Stimulated activated CD4-positive, alpha-beta T cell treated with anti-CD3 and anti-CD28 coated beads, Interleukin-4, amount 100 ng/mL, for 48 hours (primary cell): ENCODE measurements around the gene RAD51B.
"Not testable (repeated sequence)": the region's sequence is repeated elsewhere in the genome, so short reads cannot be mapped to it uniquely, and the experiment has no call there.

Experiments
- DNase-seq, 2 donors: peaks; one replicate each; pipeline ENCODE4 v3.0.0-alpha.2; 2020; ENCODE audit warnings: low read depth in 2 of 2

Gene RAD51B

DNA sequence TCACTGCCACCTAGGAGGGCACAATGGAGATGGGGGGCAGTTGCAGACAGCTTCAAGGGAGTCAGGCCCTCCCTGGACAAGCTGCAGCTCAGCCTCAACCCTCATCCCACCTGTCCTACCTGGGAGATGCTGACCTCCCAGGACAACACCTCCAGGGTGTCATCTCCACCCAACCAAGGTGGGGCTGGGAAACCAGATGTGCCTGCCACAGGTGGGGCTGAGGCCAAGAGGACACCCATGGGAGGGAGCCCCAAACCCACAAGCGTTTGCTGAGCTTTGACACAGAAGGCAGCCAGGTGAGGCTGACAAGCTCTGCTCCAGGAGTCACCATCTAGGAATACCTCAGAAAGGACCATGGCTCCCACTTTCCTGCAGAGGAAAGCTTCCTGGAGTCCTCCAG is 941.8 kb downstream of the RAD51B start:
- DNase-seq = no peak

DNA sequence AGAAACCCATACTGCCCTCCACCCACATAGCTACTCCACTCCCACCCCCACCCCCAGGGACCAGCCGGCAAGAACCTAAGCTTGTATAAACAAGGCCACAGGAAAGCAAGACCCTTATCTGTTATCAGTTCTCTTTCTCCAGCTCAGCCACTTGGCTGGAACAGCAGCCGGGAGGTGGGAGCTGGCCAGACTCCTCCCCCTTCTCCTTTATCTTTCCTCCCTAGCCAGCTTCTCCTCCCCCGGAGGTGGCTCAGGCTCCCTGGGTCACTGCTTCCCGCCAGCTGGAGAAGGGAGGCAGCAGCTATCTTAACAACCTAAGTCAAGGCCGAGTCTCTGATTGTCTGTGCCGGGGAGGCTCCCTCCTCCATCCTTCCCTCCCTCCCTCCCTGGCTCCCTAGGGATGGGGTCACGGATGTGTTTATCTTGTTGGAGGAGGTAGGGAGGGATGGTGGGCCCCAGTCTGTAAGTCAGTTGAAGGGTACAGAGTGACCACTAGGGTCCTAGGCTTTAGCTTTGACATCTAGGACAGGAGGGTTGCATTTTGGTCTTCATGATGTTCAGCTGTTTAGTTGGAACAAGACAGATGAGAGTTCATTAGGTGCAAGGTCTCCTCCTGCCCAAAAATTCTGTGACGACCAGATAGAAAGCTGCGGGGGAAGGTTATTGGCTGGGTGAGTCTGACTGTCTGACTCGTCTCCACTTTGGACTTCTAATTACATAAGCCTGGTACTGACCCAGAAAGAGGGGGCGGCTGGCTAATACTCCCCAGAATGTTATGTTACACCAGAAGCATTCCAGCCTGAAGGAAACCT is 943.6 kb downstream of the RAD51B start:
- no peak for DNase-seq

DNA sequence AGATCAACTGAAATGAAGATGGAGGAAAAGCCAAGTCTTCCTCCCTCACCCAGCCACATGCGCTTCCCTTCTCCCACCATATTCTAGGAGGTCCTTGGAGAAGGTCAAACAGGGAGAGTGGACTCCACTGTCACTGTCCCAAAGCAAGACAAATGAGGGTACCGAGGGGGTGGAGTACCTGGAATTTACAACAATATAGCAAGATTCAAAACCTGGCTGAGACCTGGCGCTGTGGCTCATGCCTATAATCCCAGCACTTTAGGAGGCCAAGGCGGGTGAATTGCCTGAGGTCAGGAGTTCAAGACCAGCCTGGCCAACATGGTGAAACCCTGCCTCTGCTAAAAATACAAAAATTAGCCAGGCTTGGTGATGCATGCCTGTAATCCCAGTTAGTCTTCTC is 944.3 kb downstream of the RAD51B start:
- not testable (repeated sequence) for DNase-seq

DNA sequence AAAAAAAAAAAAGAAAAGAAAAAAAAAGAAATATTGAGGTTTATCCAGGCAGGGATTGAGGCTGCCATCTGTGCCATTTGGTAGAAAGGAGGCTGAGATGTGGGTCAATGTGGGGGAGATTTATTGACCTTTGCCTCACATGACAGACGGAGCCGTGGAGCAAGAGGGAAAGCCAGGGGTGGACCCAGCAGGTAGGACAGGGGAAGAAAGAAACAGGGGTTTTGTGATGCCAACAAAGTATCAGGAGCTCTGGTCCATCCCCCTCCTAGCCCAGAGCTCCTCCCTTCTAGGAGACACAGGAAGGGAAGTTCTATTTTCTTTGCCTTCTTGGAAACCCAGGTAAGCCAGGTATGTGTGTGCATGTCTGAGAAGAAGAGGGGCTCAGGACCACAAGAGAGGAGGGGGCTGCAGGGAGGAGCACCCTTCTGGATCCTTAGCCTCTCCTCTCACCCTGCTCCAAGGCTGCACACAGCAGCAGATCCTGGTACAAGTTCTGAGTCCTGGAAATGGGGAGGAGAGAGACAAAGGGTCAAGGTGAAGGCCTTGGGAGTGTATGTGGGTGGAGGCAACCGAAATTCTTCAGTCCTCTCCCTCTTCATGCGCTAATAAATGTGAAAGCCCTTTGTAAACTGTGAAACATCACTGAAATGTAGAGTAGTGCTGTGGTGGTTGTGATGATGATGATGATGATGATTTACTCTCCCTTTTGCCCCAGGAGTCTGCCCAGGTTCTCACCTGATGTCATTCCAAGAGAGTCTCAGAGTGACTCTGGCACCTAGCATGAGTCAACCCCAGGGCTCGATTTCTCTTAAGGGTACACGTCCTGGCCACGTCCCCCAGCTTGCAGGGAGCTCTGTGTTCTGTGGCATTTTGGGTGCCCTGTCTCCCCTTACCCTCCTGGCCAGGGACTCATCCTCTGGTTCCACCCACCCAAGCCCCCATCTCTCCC is 947.0 kb downstream of the RAD51B start:
- DNase-seq = no peak

DNA sequence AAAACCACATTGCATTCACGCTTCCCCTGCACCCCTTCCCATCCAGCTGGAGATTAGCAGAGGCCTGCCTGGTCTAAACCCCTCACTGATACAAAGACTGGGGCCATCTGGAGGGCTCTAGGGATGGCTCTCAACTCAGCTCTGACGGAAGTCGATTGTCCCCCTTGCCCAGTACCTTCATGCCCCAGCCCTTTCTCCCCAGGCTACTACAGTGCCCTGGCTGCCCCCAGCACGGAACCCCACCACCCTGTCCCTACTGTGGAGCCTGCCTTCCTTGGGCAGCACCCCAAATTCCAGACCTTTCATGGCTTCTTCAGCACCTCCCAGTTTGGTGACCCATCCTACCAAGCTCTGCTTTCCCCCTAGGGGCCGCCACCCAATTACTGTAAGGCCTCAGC is 947.7 kb downstream of the RAD51B start:
- no peak for DNase-seq

DNA sequence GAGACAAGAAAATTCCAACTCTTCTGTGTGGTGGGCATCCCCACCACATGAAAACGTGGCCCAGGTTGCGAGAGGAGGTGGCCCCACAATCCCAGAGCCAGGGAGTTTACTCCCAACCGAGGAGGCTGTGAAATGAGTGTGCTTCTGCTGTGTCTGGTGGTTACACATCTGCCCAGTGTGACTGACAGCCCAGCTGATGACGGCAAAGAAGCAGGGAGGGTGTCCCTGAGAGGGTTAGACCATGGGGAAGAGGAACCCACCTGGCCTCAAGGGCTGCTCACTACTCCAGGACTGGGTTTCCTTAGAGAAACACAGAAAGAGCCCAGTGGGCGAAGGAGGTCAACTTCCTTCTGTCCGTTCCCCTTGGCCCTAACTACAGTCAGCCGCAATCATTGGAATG is 948.7 kb downstream of the RAD51B start:
- DNase-seq = no peak

DNA sequence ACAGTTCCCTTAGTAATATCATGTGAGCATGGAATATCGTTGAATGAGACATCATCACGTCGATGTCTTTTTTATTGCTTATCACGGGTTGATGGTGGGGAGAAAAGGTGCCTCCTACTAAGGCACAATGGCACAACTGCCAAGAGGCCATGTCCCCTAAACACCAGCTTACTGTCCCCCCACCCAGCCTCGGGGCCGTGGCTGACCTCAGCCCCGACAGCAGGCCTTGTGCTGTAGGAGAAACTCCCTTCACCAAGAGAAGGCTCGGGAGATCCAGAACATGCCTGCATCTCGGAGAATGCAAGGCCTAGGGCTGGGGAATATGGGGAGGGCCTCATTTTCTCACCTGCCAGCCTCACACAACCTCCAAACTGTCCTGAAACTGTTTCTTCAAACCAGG is 950.5 kb downstream of the RAD51B start:
- no peak for DNase-seq

DNA sequence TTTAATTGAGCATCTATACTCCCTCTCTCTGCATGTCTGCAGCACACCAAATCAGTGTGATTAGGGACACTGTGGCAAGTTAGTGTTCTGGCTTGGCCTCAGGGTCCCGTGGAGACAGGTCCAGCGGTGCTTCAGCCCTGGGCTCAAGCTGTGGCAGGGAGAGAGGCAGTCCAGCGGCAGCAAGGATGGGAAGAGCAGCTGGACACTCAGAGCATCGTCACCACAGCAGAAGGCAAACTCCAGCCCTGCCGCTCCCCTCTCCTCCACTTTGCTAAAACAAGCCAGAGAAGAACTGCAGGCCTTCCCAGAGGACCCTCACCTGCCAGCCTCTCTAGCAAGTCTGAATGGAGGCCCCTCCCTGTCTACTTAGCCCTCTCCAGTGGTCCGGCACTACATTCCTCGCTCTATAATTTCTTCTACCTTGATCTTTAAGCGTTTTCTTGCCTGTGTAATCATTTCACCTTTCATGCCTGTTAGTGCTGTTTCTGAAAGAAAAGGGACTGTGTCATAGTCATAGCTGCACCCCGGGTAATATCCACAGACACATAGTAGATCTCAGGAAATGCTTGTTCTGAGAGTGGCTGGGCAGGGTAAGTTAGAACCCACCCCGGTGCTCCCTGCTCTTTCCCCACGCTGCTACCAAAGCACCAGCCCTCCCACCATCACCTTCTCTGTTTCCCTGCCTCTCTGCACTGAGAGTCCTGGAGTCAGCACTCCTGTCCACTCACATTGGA is 951.1 kb downstream of the RAD51B start:
- DNase-seq = no peak

DNA sequence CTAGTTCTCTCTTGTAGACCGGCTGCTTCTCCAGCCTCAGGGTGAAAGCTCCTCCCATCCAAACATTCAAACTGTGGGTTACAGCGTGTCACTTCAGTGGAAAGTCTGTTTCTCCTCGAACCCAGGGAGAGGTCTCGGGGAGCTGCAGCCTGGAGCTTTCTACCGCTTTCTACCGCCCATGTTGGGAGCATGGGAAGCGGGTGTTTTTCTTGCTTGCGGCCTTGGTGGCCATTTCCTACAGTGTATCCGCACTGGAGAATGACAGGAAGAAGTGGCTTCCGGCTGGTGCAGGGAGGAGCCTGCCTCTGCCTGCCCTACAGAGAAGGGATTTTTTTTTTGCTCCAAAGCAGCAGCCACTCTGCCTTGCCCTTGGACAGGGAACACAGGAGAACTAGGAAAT is 952.1 kb downstream of the RAD51B start:
- no peak for DNase-seq

DNA sequence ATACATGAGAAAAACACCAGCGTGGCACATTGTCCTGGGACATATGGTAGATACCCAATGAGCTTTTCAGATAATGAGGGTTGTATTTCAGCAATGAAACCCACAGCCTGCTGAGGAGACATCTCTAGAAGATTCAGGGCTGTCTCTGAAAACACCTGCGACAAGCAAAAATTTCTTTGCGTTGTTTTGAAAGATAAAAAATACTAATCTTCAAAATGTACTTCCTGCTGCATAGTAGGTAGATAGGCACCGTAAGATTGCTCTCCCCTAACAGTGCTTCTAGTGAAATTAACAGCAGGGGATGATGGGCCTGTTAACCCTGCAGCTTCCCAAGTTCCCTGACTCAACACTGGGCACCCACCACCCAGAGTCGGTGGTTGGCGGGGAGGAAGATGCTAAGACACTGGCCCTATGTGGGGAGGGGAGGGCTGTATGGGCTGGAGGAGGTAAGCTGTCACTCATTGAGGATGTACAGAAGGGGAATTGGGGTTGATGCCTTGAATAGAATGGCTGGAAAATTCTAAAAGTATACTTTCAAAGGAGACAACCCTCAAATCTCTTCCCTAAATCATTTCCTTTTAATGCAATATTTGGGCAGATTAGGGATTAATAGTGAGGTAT is 953.3 kb downstream of the RAD51B start:
- no peak for DNase-seq

DNA sequence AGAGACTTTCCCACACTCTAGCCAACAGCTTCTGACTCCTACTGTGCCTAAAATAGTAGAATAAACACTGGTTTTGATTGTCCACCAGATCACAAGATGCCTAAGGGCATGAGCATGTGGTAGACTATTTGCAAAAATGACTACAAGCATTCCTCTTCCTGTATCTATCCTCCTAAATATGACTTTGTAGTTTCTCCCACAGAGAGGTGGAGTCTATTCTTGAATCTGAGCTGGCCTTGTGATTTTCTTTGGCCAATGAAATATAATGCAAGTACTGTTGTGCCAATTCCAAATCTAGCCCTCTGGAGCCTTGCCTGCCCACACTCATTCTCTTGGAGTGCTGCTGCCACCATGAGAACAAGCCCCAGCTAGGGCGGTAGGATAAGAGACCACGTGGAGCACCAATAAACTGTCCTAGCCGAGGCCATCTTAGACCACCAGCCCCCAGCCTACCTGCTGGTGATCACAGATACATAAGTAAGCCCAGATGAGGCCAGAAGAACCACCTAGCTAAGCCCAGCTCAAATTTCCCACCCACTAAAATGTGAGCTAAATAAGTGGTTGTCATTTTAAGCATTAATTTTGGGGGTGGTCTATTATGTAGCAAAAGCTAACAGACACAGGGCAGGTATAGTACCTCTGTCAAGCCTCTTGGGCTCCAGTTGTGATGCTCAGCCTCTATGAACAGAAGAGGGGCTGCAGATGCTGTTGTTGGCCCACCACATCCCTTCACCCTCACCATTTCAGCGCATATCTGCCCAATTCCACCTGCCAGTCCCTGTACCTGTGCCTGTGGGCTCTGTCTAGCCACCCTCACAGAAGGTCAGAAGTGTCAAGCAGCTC is 955.4 kb downstream of the RAD51B start:
- no peak for DNase-seq

DNA sequence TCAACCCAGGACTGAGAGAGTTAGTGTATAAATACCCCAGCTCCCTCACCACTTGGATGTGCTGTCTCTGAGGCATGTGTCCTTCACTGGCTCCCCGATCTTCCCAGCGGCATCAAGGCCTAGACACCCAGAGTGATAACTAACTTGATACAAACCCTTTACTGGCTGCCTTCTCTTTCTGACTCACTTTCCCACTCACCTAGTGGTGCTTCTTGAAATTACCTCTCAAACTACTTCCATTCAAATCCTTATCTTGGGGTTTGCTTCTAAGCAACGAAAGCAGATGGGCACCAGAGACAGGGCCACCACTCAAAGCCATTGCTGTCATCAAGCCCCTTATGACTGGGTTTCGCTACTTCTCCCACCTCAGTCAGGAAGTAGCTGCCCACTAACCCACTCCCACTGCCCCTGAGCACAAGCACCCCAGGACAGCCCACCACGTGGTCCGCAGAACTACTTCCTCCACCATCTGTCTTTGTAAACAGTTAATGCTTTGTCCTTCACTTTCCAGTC is 956.1 kb downstream of the RAD51B start:
- DNase-seq = no peak

DNA sequence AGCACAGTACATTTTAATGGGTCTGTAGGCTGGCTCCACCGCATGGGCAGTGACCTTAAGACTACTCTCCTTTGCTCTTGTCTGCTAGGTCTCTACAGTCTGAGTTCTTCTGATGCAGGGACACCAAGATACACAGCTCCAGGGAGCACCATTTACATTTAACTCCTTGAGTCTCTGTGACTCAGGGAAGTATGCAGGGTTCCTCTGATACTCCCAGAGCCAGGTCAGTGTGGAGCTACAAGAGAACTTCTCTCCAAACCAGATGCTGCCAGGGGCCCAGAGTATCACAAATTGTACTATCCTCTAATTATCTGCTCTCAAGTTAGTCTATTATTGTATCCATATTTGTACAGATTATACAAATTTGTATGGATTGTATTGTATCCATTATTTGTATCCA is 958.1 kb downstream of the RAD51B start:
- no peak for DNase-seq
